HepG2 (cell line): ENCODE measurements around the gene HYAL1. TPM values are rescaled to one million over a fixed set of nuclear protein-coding genes. Genes with fewer than 3 reads are reported as not detected.

ENCODE experiments used
- ATAC-seq: fragments of 200-7000 bp; cut with Tn5 transposase; 3 replicates; pipeline ENCODE4 v1.9.1; 2020; ENCODE audit warnings: mild to moderate bottlenecking, moderate library complexity
- BruUV-seq: library from RNA; stranded (reverse); fragments of 400-500 nt; replicated peaks from 2 replicates; lab custom pipeline; 2021; lab: Mats Ljungman, UMichigan
- CTCF ChIA-PET: fragments of 300-600 bp; formaldehyde crosslinking; extraction: SDS; loops from one replicate; lab custom pipeline; 2021; ENCODE audit warnings: low total read pairs, inconsistent platforms, low intra/inter-chr PET ratio; lab: Yijun Ruan, JAX
- POLR2A ChIA-PET: fragments of 350-600 bp; sonication (Branson Sonifier 250); formaldehyde crosslinking; loops from one replicate; lab custom pipeline; 2020; ENCODE audit warnings: antibody characterized with exemption, inconsistent platforms; lab: Yijun Ruan, JAX
- DNase-seq: peaks from one replicate; pipeline ENCODE4 v3.0.0-alpha.2; 2015; ENCODE audit warnings: low spot score
- FAIRE-seq: peaks from 3 replicates; lab custom pipeline; 2011; peaks lifted over from hg19 to GRCh38; lab: Jason Lieb, UNC
- H2AFZ ChIP-seq: one replicate; pipeline ENCODE4 v1.6.1; 2011; ENCODE audit warnings: low read length, inconsistent platforms
- H3K27ac ChIP-seq: fragments of 300-600 bp; 3 replicates; pipeline ENCODE4 v1.8.0; 2011; ENCODE audit warnings: mixed run types, mild to moderate bottlenecking, mixed read lengths, low read length, inconsistent platforms; ENCODE audit not compliant: insufficient read depth; ENCODE audit errors: extremely low read length
- H3K27me3 ChIP-seq, 2 experiments: fragments of 200-600 bp in 1 of 2; 2 replicates in 1 of 2; 3 replicates in 1 of 2; pipeline versions ENCODE4 v1.6.0 to v1.8.0; 2011; ENCODE audit warnings: low read length in 2 of 2, mild to moderate bottlenecking in 2 of 2, moderate library complexity in 2 of 2, inconsistent platforms in 1 of 2; ENCODE audit not compliant: insufficient read depth in 2 of 2, control insufficient read depth in 1 of 2
- H3K36me3 ChIP-seq, 2 experiments: fragments of 200-600 bp in 1 of 2; replicated peaks in 1 of 2; 2 replicates in 1 of 2; 3 replicates in 1 of 2; pipeline versions ENCODE4 v1.5.1 to v1.8.0; 2011; ENCODE audit warnings: low read length in 2 of 2, inconsistent platforms in 1 of 2; ENCODE audit not compliant: insufficient read depth in 2 of 2, control insufficient read depth in 1 of 2
- H3K4me1 ChIP-seq: 2 replicates; pipeline ENCODE4 v1.5.1; 2012; ENCODE audit warnings: low read length, inconsistent platforms; ENCODE audit not compliant: insufficient read depth
- H3K4me2 ChIP-seq: 2 replicates; pipeline ENCODE4 v1.6.0; 2011; ENCODE audit warnings: low read depth, low read length, inconsistent platforms
- H3K4me3 ChIP-seq, 3 experiments: fragments of 200-600 bp in 1 of 3; sonication (generic), shearing (Covaris generic) in 1 of 3; replicated peaks in 1 of 3; 2 replicates each; pipeline ENCODE4 v1.5.1; 2011 to 2016; ENCODE audit warnings: low read length in 3 of 3, inconsistent platforms in 2 of 3, low read depth in 2 of 3, mild to moderate bottlenecking in 2 of 3, control low read depth in 1 of 3, mixed read lengths in 1 of 3; ENCODE audit not compliant: insufficient read depth in 1 of 3
- H3K79me2 ChIP-seq: one replicate; pipeline ENCODE4 v1.6.1; 2011; ENCODE audit warnings: low read length, inconsistent platforms; ENCODE audit not compliant: insufficient read depth
- H3K9ac ChIP-seq: 2 replicates; pipeline ENCODE4 v1.6.0; 2011; ENCODE audit warnings: mild to moderate bottlenecking, low read depth, low read length, inconsistent platforms; ENCODE audit not compliant: insufficient read depth
- H3K9me3 ChIP-seq: 2 replicates; pipeline ENCODE4 v1.5.1; 2012; ENCODE audit warnings: mild to moderate bottlenecking, low read length
- H4K20me1 ChIP-seq: 2 replicates; pipeline ENCODE4 v1.6.0; 2011; ENCODE audit warnings: inconsistent platforms, mild to moderate bottlenecking, low read length, moderate library complexity; ENCODE audit not compliant: insufficient read depth
- CENPT ChIP-seq: sonication (generic); formaldehyde crosslinking; IDR thresholded peaks from 2 replicates; pipeline ENCODE4 v1.8.0; 2022; ENCODE audit warnings: low read depth, mild to moderate bottlenecking, moderate library complexity, missing genetic modification reagents
- HDAC6 ChIP-seq: fragments of 200-600 bp; sonication (generic); IDR thresholded peaks from 2 replicates; pipeline ENCODE4 v1.7.0; 2017; ENCODE audit warnings: mild to moderate bottlenecking, antibody characterized with exemption, low read length, low read depth
- THAP11 ChIP-seq: IDR thresholded peaks from 2 replicates; pipeline ENCODE4 v1.6.1; 2016; ENCODE audit warnings: missing biosample characterization, missing genetic modification reagents
- ZNF891 ChIP-seq: sonication (generic); formaldehyde crosslinking; IDR thresholded peaks from 2 replicates; pipeline ENCODE4 v1.5.0; 2020; ENCODE audit warnings: mild to moderate bottlenecking, missing genetic modification reagents
- WGBS: methylation state at CpG from one replicate; pipeline ENCODE4 v1.1.6; 2017; ENCODE audit warnings: low lambda C conversion rate; 5-methylcytosine and 5-hydroxymethylcytosine counted together
- in situ Hi-C: cut with HindIII; loops from 2 replicates; pipeline ENCODE4 v1.10.0; 2017; ENCODE audit warnings: low pct_unique_long_range_greater_than_20kb; ENCODE audit not compliant: extremely low pct_ligation_motif_present
- intact Hi-C: fragments of 100-400 bp; cut with micrococcal nuclease; formaldehyde crosslinking; loops from one replicate; pipeline ENCODE4 v1.10.0; 2022; ENCODE audit not compliant: unreplicated experiment
- polyA plus RNA-seq, 8 experiments: library from polyadenylated mRNA; depleted of rRNA in 3 of 8; stranded (reverse) in 7 of 8; unstranded in 1 of 8; fragments of >200 nt; fragmentation: Illumina TruSeq in 4 of 8; extraction: Trizol in 4 of 8; gene quantifications; 2 replicates each; pipeline versions ENCODE4 v1.2.1 to v1.2.3, GENCODE V29; 2011 to 2016; ENCODE audit warnings: low read depth in 4 of 8, missing spikeins in 1 of 8, mixed read lengths in 1 of 8; ENCODE audit not compliant: insufficient read depth in 1 of 8
- total RNA-seq, 5 experiments: library from RNA; depleted of rRNA; stranded (reverse); fragments of >200 nt; fragmentation: Illumina TruSeq; extraction: Trizol; gene quantifications; 2 replicates each; pipeline ENCODE4 v1.2.3, GENCODE V29; 2016; ENCODE audit warnings: low read depth in 1 of 5
- TF ChIP-seq, protein P1 (sequence below), 2 experiments: IDR thresholded peaks; 2 replicates each; pipeline ENCODE4 v1.6.1; 2011 to 2012; ENCODE audit warnings: low read length in 2 of 2, borderline replicate concordance in 1 of 2, low read depth in 1 of 2, mild to moderate bottlenecking in 1 of 2, moderate library complexity in 1 of 2
- TF ChIP-seq, protein P2 (sequence below): sonication (generic); formaldehyde crosslinking; IDR thresholded peaks from 2 replicates; pipeline ENCODE4 v1.4.0; 2020; ENCODE audit warnings: missing genetic modification reagents

The HYAL1 gene
- total and polyA plus RNA-seq, 2 of the 13 experiments (the other 11 are each of a cell fraction or from before 2014, with no cell fraction given) = 76.5 to 193 TPM

DNA sequence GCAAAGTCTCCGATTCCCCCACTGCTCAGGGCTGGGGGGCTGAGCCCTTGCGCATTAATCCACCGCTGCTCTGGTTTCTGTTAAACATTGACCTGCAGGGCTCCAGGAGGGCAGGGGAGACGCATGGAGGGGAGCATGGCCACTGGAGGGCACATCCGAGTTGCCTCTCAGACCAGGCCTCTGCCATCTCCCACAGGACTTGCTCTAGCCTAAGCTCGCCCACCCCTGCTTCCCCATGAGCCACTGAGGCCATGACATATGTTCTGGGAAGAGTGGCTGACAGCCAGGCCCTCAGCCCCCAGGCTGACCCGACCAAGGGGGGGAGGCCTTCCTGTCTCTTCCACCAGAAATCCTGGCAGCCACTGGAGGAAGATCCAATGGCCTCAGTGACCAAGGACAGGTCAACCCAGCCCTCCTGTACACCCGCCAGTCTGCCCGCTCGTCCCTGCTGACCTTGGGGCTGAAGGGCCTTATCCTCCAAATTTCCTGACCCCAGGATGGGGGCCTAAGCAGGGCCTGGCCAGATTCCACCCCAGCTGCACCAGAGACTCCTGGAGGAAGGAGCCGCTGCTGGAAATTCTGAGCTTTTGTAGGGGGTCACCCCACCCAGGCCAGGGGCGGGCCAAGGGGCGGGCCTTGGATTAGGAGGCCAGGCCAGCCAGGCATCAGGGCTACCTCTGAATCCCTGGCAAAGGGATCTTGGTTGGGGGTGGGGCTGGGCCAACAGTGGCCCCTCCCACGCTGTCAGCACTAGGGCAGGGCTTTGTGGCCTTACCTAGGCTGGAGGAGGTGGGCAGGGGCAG is at the start of gene HYAL1 (continued):
- TF ChIP-seq HDAC6 (no peak), CENPT (no peak)
- TF ChIP-seq, protein P1, sequence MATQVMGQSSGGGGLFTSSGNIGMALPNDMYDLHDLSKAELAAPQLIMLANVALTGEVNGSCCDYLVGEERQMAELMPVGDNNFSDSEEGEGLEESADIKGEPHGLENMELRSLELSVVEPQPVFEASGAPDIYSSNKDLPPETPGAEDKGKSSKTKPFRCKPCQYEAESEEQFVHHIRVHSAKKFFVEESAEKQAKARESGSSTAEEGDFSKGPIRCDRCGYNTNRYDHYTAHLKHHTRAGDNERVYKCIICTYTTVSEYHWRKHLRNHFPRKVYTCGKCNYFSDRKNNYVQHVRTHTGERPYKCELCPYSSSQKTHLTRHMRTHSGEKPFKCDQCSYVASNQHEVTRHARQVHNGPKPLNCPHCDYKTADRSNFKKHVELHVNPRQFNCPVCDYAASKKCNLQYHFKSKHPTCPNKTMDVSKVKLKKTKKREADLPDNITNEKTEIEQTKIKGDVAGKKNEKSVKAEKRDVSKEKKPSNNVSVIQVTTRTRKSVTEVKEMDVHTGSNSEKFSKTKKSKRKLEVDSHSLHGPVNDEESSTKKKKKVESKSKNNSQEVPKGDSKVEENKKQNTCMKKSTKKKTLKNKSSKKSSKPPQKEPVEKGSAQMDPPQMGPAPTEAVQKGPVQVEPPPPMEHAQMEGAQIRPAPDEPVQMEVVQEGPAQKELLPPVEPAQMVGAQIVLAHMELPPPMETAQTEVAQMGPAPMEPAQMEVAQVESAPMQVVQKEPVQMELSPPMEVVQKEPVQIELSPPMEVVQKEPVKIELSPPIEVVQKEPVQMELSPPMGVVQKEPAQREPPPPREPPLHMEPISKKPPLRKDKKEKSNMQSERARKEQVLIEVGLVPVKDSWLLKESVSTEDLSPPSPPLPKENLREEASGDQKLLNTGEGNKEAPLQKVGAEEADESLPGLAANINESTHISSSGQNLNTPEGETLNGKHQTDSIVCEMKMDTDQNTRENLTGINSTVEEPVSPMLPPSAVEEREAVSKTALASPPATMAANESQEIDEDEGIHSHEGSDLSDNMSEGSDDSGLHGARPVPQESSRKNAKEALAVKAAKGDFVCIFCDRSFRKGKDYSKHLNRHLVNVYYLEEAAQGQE (IDR thresholded peaks at IDR 0.05; ENCODE audit: borderline replicate concordance in 1 of 2, low read depth in 1 of 2, low read length in 2 of 2) = 0 out of 4 replicates have a peak, but pooled peaks of 1 of the 2 experiments have one; percentile 56
- TF ChIP-seq, protein P2, sequence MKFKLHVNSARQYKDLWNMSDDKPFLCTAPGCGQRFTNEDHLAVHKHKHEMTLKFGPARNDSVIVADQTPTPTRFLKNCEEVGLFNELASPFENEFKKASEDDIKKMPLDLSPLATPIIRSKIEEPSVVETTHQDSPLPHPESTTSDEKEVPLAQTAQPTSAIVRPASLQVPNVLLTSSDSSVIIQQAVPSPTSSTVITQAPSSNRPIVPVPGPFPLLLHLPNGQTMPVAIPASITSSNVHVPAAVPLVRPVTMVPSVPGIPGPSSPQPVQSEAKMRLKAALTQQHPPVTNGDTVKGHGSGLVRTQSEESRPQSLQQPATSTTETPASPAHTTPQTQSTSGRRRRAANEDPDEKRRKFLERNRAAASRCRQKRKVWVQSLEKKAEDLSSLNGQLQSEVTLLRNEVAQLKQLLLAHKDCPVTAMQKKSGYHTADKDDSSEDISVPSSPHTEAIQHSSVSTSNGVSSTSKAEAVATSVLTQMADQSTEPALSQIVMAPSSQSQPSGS (CRISPR knock-in tag) = peak; percentile 35; the same call in 1 of the 2 replicates

DNA sequence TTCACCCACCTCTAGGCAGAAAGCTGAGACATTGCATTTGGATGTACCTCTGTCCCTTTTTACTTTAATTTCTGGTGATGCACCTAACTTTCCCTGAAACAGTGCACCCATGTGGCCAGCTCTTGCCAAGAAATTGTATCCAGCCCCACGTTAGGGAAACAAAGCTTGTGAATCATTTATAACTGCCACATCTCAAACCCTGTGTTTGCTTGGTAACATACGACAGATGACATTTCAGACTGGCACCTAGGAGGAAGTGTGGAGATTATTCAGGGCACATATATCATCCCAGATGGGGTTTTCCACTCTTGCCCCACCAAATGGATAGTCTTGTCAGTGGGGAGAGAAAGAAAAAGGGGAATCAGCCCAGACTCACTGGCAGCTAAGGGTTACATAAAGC is 49.4 kb upstream of the HYAL1 start:
- H3K9ac ChIP-seq = no peak overlapping the region
- H3K4me1 ChIP-seq = peaks cover 59% of the 10 kb centered on the region
- peaks cover 18% of the 10 kb centered on the region for H4K20me1 ChIP-seq
- FAIRE-seq (no peak), ATAC-seq (no peak), DNase-seq (no peak)
- H3K4me3 ChIP-seq = no peak overlapping the region
- H3K4me2 ChIP-seq = no peak overlapping the region
- intact Hi-C loops (no loop called here), in situ Hi-C loops (no loop called here)
- BruUV-seq = TSS peak; percentile 51
- H2AFZ ChIP-seq = no peak overlapping the region
- peak; percentile 17; the same call in 1 of the 2 replicates for TF ChIP-seq THAP11 (CRISPR knock-in tag)
- no peak for TF ChIP-seq ZNF891 (CRISPR knock-in tag)
- no peaks in the 10 kb centered on the region for H3K9me3 ChIP-seq
- ChIA-PET POLR2A (interaction anchor here (1.9 kb wide), 1 partner anchor 15 kb away, joined by 6 read pairs; no protein-coding TSS in a partner anchor), CTCF (no interaction called here)
- H3K36me3 ChIP-seq = peaks cover 13 to 41% of the 10 kb centered on the region in 2 experiments
- no peak overlapping the region for H3K27ac ChIP-seq
- H3K27me3 ChIP-seq = no peaks in the 10 kb centered on the region
- H3K79me2 ChIP-seq = peaks cover 36% of the 10 kb centered on the region
- WGBS = 67% methylated on average over 2 of the region's 2 CpGs
